Lower leg skin (tissue), 3 donors: ENCODE data around the gene F3.

Source experiments
- CTCF ChIP-seq, 3 donors: fragments of 450-650 bp; IDR thresholded peaks; one replicate each; pipeline ENCODE4 v1.5.1; 2016; ENCODE audit warnings: antibody characterized with exemption in 3 of 3, mild to moderate bottlenecking in 3 of 3, moderate library complexity in 2 of 3
- POLR2A ChIP-seq, 2 donors: fragments of 450-650 bp; IDR thresholded peaks; one replicate each; pipeline ENCODE4 v1.6.1; 2016 to 2017; ENCODE audit warnings: antibody characterized with exemption in 2 of 2, mild to moderate bottlenecking in 1 of 2, moderate library complexity in 1 of 2

- TF ChIP-seq POLR2A (IDR thresholded peaks at IDR 0.05) (no peak), CTCF (IDR thresholded peaks at IDR 0.05) (no peak)
Observed at GRCh38 chr1:94522304-94522703, 19.3 kb downstream of the F3 start.
